Testis (tissue), 2 donors: ENCODE results near the gene EYA2.

Experiments used
- CTCF ChIP-seq, 3 experiments: fragments of 450-650 bp in 2 of 3; fragments of 200-600 bp in 1 of 3; sonication (generic) in 1 of 3; IDR thresholded peaks; one replicate each; pipeline ENCODE4 v1.5.1; 2016 to 2019; ENCODE audit warnings: antibody characterized with exemption in 3 of 3, mild to moderate bottlenecking in 2 of 3, moderate library complexity in 1 of 3
- POLR2A ChIP-seq: fragments of 450-650 bp; IDR thresholded peaks from one replicate; pipeline ENCODE4 v1.6.1; 2017; ENCODE audit warnings: antibody characterized with exemption, mild to moderate bottlenecking, moderate library complexity

DNA sequence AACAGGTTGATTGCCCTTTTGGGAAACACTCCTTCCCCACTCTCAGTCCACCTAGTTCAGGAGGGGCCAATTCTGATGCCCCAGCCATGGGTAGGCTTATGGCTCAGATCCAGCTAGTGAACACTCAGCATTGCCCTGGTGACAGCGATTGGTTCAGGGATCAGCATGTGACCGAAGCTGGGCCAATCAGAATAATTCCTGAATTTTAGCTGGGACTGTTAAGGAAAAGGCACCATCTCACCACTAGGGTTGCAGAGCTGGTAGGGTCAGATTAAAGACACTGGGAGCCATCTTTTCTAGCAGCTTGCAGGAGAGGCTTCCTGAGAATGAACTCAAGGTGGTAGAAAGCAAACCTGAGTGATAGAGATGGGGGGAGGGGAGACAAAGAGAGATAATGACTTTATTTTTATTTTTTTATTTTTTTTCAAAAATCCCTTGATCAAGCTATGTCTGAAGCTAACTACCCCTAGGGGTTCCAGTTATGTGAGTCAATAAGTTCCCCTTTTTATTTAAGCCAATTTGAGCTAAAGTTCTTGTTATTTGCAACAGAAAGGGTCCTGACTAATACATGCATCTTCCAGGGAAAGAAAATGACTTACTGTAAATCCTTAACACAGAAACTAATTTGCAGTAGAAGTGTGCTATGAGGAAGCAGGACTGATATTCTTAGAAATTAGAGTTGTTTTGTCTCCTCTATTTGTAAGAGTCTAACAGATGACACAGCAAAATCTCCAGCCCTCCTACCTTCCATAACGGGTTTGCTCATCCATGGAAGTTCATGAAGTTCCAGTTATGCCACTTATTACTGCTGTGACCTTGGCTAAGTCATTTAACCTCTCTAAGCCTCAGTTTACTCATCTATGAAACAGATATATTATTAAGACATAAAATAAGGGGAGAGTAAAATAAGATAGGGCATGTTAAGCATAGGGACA lies 44.7 kb downstream of the EYA2 start:
- TF ChIP-seq POLR2A (no peak), CTCF (IDR thresholded peaks at IDR 0.05) (no peak)
